BE2C (cell line): ENCODE results near the gene CD164L2.

Experiments used
- DNase-seq: peaks from one replicate; pipeline ENCODE4 v3.0.0-alpha.2; 2020
- H3K27me3 ChIP-seq: fragments of 250-450 bp; sonication (Bioruptor Pico); 2 replicates; pipeline ENCODE4 v1.5.1; 2020; ENCODE audit warnings: mild to moderate bottlenecking
- H3K36me3 ChIP-seq: fragments of 250-450 bp; sonication (Bioruptor Pico); 2 replicates; pipeline ENCODE4 v1.5.1; 2020; ENCODE audit warnings: mild to moderate bottlenecking
- H3K4me1 ChIP-seq: fragments of 250-450 bp; sonication (Bioruptor Pico); 2 replicates; pipeline ENCODE4 v1.5.1; 2020
- H3K4me3 ChIP-seq: 2 replicates; pipeline ENCODE4 v1.5.1; 2011; ENCODE audit warnings: low read depth, low read length
- H3K9me3 ChIP-seq: fragments of 250-450 bp; sonication (Bioruptor Pico); 2 replicates; pipeline ENCODE4 v1.5.1; 2020
- CTCF ChIP-seq: IDR thresholded peaks from 2 replicates; pipeline ENCODE4 v1.5.1; 2012; ENCODE audit warnings: mild to moderate bottlenecking, low read depth, low read length

CD164L2 gene

GRCh38 chr1:27366411-27367159, 16.5 kb downstream of the CD164L2 start, which contains the start of gene MAP3K6:
Gene MAP3K6, minus strand, starts transcription at chr1:27366961. Its CDS starts 364 bp downstream, at chr1:27366597.
- Histone ChIP-seq H3K27me3 (no peaks in the 10 kb centered on the region), H3K9me3 (no peaks in the 10 kb centered on the region)
- DNase-seq, result peak; percentile 62

GRCh38 chr1:27366113-27366410, 17.1 kb downstream of the CD164L2 start:
- Histone ChIP-seq H3K4me1 (no peaks in the 10 kb centered on the region; the same call in 1 of the 2 replicates), H3K9me3 (no peaks in the 10 kb centered on the region), H3K36me3 (no peaks in the 10 kb centered on the region), H3K27me3 (no peaks in the 10 kb centered on the region), H3K4me3 (peak overlapping the region; percentile 50)
- TF ChIP-seq CTCF, result no peak
- DNase-seq, result peak; percentile 88

More at GRCh38 chr1:27366411-27367159, 16.5 kb downstream of the CD164L2 start, which contains the start of gene MAP3K6:
- Histone ChIP-seq H3K36me3 (no peaks in the 10 kb centered on the region), H3K4me3 (peak within 1 kb of the TSS; percentile 63), H3K4me1 (no peaks in the 10 kb centered on the region; the same call in 1 of the 2 replicates)
- TF ChIP-seq CTCF, result peak; percentile 18; the same call in 1 of the 2 replicates

GRCh38 chr1:27365372-27366112, 17.6 kb downstream of the CD164L2 start:
- Histone ChIP-seq H3K36me3 (no peaks in the 10 kb centered on the region), H3K4me3 (peak overlapping the region; percentile 50), H3K4me1 (no peaks in the 10 kb centered on the region; the same call in 1 of the 2 replicates), H3K9me3 (no peaks in the 10 kb centered on the region), H3K27me3 (no peaks in the 10 kb centered on the region)
- peak; percentile 81 for DNase-seq
- no peak for TF ChIP-seq CTCF

GRCh38 chr1:27364696-27365371, 18.3 kb downstream of the CD164L2 start:
- Histone ChIP-seq H3K36me3 (no peaks in the 10 kb centered on the region), H3K4me1 (no peaks in the 10 kb centered on the region; the same call in 1 of the 2 replicates), H3K9me3 (no peaks in the 10 kb centered on the region), H3K4me3 (peak overlapping the region; percentile 26; the same call in 1 of the 2 replicates), H3K27me3 (no peaks in the 10 kb centered on the region)
- no peak for DNase-seq
- TF ChIP-seq CTCF, result no peak

GRCh38 chr1:27363766-27364695, 19.1 kb downstream of the CD164L2 start:
- Histone ChIP-seq H3K4me3 (no peak overlapping the region), H3K4me1 (no peaks in the 10 kb centered on the region; the same call in 1 of the 2 replicates), H3K9me3 (no peaks in the 10 kb centered on the region), H3K36me3 (no peaks in the 10 kb centered on the region), H3K27me3 (no peaks in the 10 kb centered on the region)
- TF ChIP-seq CTCF, result no peak
- DNase-seq, result no peak
